Measurements from ENCODE around the gene NBPF3.
"Not testable (repeated sequence)": the region's sequence is repeated elsewhere in the genome, so short reads cannot be mapped to it uniquely, and the experiment has no call there.

The NBPF3 gene

DNA sequence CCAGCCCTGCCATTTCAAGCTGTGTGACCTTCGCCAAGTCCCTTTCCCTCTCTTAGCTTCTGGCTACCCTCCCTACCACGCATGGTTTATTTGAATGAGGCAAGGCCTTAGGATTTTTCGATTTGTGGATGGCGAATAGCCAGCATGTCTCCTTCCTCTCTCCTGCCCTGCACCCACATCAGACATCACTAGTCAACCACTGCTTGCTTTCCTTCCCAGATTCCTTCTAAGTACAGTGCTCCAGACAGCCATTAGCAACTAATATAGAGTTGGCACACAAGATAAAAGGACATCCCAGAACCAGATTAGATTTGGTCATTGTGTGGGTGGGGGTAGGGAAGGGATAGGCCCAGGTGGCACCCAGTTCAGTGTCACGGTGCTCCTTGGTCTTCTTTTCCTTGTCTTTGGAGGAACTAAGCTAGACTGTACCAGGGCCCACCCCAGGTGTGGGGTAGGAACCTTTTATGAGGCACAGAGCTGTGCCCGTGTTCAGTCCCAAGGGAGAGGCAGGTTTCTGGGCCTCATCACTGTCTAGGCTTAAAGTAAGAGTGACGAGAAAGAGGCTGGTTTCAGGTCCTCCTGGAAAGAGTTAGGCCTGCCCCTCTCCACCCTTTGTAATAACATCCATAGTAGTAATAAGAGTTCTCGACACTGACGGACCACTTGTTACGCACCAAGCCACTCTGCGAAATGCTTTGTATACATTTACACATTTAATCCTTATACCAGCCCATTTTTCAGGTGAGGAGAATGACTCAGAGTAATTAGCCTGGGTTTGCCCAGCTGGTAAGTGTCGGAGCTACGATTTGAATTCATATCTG is 77.9 kb downstream of the NBPF3 start:
- DNase-seq = no peak

DNA sequence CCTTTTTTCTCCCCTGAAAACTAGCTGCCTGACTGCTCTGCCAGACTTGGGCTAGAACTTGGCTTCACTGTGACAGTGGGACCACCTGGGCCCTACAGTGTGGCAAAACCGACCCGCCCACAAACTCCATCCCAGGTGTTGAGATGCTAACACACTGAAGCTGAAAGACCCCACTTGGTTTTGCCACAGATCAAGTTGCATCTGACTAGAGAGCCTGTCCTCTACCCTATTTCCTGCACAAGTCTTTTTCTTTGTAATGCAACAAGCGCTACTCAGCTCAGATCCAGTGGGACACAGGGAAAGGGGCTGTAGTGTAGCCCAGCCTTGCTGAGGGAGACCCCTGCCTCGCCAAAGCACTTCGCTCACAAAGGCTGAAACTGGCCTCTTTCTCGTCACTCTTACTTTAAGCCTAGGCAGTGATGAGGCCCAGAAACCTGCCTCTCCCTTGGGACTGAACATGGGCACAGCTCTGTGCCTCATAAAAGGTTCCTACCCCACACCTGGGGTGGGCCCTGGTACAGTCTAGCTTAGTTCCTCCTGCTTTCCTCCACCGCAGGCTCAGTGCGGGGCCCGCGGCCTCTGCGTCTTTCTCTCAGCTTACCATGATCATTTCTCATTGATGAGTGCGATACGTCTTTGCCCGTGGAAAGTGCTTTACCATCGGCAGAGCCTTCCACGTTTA is 79.0 kb downstream of the NBPF3 start:
- no peak for DNase-seq

DNA sequence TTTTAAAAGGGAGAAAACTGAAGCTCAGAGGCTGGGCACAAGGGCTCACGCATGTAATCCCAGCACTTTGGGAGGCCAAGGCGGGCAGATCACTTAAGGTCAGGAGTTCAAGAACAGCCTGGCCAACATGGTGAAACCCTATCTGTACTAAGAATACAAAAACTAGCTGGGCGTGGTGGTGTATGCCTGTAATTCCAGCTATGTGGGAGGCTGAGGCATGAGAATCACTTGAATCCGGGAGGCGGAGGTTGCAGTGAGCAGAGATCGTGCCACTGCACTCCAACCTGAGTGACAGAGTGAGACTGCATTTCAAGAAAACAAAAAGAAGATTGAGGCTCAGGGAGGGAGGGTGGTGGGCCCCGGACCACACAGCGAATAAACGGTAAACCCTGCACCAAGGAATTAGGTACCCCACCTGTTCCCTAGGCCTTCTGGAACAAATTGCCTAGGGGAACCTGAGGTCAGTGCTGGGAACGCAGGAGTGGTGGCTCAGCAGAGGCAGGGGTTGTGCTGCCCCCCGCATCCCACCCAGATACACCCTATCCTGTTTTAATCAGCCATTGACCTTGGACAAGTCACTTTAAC is 79.6 kb downstream of the NBPF3 start:
- DNase-seq = not testable (repeated sequence)

DNA sequence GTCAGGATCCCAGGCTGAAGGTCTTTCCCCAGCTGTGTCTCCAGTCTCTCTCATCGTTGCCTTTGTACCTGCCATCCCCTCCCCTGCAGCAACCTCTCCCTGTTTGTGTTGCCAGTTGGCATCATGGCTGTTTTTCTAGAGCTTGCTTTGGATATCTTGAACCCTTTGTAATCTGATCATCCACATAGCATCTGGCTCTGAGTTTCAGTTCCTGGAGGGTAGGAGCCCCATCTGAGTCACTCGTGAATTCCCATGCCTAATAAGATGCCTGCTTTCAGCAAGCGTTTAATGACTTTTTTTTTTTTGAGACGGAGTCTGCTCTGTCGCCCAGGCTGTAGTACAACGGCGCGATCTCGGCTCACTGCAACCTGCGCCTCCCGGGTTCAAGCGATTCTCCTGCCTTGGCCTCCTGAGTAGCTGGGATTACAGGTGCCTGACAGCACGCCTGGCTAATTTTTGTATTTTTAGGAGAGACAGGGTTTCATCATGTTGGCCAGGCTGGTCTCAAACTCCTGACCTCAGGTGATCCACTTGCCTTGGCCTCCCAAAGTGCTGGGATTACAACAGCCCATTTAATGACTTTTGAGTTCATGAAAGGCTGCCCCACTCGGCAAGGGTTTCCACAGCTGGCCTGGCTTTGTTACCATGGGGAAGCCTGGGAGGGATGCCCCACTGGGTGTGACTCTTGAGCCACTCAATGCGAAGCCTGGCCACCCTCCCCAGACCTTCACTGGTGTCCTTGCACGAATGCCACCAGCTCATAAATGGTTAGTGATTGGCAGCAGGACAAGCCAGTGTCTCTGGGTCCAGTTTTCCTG is 81.2 kb downstream of the NBPF3 start:
- peak in 5 of 51 donors; percentile 9 to 41 (median 13) for DNase-seq

DNA sequence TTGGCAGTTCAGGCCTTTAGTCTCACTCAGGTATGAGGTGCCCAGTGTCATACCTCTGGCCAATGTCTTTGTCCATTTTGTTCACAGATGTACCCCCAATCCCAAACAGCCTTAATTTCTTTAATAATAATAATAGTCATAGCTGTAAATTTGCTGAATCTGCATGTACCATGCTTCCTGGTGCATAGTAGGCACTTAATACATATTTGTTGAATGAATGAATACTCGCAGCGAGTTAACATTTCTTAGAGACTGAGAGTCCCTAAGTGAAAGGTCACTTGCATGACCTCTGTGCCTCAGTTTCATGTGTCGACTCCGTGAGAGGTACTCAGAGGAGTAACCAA is 81.8 kb downstream of the NBPF3 start:
- DNase-seq = no peak

DNA sequence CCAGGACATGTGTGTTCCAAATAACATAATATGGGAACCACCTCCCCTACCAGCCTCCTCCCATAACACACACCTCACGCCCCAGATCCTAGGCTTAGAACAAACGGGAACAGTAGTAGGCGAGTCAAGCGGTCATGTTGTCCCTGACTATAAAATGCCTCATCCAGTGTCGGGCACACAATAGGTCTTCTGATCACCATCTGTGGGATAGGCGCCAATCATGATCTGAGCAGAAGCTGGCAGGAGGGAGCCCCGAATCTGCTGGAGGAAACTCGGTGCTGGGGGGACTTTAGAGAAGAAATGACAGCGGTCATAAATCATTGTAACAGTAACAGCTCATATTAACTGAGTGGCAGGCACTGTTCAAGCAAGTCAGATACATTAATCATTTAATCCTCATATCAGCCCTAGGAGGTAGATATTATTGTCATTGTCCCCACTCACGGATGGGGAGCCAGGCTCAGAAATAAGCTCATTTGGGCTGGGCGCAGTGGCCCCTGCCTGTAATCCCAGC is 82.6 kb downstream of the NBPF3 start:
- DNase-seq = peak in 1 of 51 donors; percentile 4

DNA sequence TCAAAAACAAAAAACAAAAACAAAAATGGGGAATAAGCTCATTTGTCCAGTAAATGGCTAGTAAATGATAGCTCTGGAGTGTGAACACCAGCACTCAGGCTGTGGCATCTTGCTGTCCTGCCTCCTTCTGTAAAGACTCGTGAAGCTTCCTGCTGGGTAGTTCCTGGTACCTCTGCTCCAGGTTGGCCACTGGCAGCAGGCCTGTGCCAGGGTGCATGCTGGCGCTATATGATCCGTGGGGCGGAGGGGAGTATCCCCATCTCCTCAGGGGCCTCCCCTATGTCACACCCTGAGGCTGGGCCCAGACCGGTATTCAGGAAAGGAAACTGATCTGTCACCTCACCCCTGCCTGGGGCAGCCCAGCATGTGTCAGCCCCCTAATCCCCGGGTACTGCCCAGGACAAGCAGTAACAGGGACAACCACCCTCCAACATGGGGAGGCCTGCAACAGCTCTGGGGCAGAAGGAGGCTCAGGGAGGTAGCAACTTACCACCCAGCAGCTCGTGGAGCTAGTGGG is 83.4 kb downstream of the NBPF3 start:
- no peak for DNase-seq

DNA sequence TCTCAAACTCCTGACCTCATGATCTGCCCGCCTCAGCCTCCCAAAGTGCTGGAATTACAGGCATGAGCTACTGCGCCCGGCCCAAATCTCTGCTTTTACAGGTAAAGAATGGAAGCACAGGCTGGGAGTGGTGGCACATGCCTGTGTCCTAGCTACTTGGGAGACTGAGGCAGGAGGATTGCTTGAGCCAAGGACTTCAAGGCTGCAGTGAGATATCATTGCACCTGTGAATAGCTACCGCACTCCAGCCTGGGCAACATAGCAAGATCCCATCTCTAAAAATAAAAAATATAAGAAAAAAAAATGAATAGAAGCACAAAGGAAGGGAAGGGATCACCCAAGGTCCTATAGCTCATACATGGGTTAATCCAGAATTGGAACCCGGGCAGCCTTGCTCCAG is 84.3 kb downstream of the NBPF3 start:
- DNase-seq = no peak

DNA sequence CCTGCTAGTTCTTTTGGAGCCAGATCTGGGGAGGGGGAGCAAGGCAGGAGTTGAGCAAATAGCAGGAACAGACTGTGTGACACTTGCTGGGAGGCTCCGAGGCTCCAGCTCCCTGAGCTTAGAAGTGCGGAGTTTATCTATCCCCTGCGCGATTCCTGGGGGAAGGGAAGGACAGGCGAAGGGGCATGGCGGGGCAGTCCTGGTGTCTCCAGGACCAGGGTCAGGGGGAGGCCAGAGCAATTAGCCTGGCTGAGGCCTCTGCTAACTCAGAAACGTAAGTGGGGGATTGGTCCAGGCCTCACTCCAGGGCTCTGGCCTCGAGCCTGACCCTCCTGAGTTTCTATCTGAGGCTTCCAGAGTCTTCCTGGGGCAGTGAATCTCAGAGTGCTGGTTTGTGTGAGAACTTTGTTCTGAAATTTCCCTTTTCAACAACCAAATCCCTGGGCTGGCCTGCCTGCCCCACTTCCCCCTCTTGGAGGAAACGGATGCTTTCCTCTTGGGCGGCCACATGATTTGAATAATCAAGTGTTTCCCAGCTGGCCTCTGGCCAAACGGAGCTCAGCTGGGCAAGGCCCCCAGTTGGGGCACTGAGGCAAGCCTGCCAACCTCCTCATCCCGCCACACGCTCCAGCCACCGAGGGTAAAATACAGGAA is 84.9 kb downstream of the NBPF3 start:
- DNase-seq = peak in 41 of 51 donors; percentile 8 to 80 (median 54)

DNA sequence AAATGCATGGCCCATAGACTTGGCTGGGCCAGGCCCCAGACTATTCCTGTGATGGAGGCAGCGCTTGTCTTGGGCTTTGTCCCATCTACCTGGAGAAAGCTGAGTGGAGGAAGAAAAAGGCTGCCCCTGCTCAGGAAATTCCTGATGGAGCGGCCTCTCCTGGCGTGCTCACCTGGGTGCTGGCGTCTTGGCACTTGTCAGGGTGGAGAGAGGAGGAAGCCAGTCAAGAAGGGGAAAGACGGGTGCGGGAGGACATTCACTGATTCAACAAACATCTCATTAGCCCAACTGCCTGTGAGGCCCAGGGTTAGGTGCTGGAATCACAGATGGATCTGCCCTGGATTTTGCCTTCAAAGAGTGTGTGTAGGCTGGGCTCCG is 85.4 kb downstream of the NBPF3 start:
- DNase-seq = no peak

DNA sequence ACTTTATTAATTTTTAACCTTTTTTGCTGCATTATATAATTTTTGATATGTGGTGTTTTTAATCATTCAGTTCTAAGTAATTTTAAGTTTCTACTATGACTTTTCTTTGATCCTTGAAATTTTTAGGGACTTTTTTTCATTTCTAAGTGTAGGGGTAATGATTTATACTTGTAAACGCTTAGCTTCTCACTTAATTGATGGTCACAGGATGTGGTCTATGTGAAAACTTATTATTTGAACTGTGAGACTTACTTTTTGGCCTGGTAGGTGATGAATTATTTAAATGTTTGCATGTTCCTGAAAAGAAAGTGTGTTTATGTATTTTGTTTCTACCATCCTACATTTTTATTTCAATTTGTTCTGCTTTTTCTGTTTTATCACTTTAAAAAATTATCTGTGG is 86.5 kb downstream of the NBPF3 start:
- no peak for DNase-seq

DNA sequence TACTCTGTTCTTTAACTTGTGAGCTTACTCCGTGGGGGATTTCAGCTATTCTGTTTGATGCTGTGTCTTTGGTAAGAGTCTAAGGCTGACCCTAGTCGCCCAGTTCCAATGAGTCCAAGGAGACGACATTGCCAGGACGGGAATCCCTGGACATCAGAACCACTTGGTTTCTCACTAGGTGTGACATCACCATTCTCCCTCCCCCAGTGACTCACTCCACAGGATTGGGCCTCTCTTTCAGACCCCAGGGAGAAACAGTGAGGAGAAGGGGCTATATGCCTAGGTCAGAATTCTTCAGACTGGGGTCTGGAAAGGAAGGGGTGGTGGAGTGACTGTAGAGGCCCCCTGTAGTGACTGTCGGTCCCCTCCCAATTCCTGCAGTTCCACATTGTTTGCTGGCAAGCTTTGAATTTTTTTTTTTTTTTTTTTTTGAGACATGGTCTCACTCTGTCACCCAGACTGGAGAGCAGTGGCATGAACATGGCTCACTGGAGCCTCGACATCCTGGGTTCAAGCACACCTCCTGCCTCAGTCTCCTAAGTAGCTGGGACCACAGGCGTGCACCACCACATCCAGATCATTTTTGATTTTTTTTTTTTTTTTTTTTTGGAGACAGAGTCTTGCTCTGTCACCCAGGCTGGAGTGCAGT is 90.6 kb downstream of the NBPF3 start:
- DNase-seq = no peak

DNA sequence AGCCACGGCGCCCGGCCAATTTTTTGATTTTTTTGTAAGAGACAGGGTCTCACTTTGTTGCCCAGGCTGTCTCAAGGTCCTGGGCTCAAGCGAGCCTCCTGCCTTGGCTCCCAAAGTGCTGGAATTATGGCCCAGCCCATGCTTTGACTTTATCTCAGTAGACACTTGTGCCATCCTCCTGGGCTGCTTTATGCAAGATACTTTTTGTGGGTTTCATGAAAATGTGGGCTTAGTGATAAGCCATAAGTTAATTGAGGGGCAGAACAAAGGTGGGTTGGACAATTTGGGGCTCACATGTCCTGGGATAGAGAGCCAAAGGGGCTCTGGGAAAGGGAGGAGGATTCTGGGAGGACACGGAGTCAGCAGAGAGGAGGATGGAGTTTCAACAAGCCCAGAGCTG is 91.3 kb downstream of the NBPF3 start:
- DNase-seq = no peak

DNA sequence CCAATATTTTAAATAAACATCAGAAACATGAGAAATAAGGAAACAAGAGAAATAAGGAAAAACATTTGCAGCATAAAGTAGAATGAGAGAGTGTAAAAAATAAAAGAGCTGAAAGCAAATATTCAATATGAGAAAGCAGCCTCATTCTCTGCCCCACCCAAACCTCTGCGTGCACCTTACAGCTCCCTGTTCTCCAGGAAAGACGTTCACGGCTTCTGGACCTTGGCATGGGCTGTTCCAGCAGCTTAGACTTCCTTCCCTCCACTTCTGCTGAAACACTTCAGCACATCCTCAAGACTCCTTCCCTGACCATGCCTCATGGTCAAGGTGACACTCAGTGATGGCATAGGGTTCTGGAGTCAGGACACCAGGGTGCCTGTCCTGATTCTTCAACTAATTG is 92.6 kb downstream of the NBPF3 start:
- DNase-seq = no peak

DNA sequence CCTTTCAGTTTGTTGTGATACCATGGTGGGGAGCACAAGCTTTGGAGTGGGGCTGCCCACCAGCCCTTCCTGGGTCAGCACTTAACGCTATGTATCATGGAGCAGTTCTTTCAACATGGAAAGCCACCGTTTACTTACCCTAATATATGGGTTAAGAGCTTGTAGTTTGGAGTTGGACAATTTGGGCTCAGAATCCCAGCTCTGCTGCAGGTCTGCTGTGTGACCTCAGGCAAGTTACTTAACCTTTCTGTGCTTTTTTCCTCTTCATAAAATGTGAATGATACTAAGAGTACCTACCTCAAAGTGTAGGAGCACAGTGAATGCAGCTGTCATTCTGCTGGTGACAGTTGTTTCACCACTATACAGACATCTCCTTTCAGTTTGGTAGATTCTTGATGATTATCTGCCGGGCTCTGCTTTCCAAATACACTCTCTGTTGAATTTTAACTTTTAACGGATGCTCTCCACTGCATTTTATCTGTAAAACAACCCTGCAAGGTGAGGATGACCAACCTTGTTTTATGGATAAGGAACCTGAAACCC is 93.1 kb downstream of the NBPF3 start:
- no peak for DNase-seq

DNA sequence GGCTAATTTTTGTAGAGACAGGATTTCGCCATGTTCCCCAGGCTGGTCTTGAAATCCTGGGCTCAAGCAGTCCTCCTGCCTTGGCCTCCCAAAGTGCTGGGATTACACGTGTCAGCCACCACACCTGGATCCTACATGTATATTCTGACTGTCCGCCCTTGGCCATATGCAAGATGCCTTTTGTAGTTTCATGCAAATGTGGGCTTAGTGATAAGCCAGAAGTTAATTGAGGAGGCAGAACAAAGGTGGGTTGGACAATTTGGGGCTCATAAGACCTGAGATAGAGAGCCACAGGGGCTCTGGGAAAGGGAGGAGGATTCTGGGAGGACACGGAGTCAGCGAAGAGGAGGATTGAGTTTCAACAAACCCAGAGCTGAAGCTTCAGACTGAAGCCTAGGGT is 94.2 kb downstream of the NBPF3 start:
- no peak for DNase-seq

All from hypothalamus (tissue), 51 donors.